ENCODE results near the gene TLE7.

TLE7 gene

GRCh38 chr16:71442051-71442440 is at the start of gene TLE7:
TLE7 (minus strand) TSS chr16:71442054; CDS start chr16:71433324, 8,730 bp downstream.
- no peak for DNase-seq (ENCODE audit: low read depth)

- no peak for DNase-seq (ENCODE audit: low read depth)
Observed at GRCh38 chr16:71491054-71491453, 49.2 kb upstream of the TLE7 start.

- no peak for DNase-seq (ENCODE audit: low read depth)
Observed at GRCh38 chr16:71490361-71490760, 48.5 kb upstream of the TLE7 start.

GRCh38 chr16:71489122-71489521 is 47.3 kb upstream of the TLE7 start, which contains the start of gene ZNF19:
ZNF19 (minus strand) TSS chr16:71489324; CDS start chr16:71482114, 7,210 bp downstream.
- DNase-seq (ENCODE audit: low read depth), result no peak

- peak; percentile 55 for DNase-seq (ENCODE audit: low read depth)
Observed at GRCh38 chr16:71484006-71484893, 42.4 kb upstream of the TLE7 start.

GRCh38 chr16:71482569-71482968 is 40.7 kb upstream of the TLE7 start:
- DNase-seq (ENCODE audit: low read depth), result no peak

GRCh38 chr16:71480956-71481355 is 39.1 kb upstream of the TLE7 start:
- DNase-seq (ENCODE audit: low read depth), result no peak

GRCh38 chr16:71479420-71479819 is 37.6 kb upstream of the TLE7 start:
- no peak for DNase-seq (ENCODE audit: low read depth)

GRCh38 chr16:71476457-71477124 is 34.7 kb upstream of the TLE7 start:
- no peak for DNase-seq (ENCODE audit: low read depth)

GRCh38 chr16:71474864-71475263 is 33.0 kb upstream of the TLE7 start:
- no peak for DNase-seq (ENCODE audit: low read depth)

GRCh38 chr16:71473891-71474290 is 32.0 kb upstream of the TLE7 start:
- no peak for DNase-seq (ENCODE audit: low read depth)

- DNase-seq (ENCODE audit: low read depth), result no peak
Observed at GRCh38 chr16:71472931-71473330, 31.1 kb upstream of the TLE7 start.

- no peak for DNase-seq (ENCODE audit: low read depth)
Observed at GRCh38 chr16:71472051-71472450, 30.2 kb upstream of the TLE7 start.

GRCh38 chr16:71467810-71468209 is 26.0 kb upstream of the TLE7 start:
- DNase-seq (ENCODE audit: low read depth), result peak; percentile 35

GRCh38 chr16:71464231-71464630 is 22.4 kb upstream of the TLE7 start:
- DNase-seq (ENCODE audit: low read depth), result no peak

GRCh38 chr16:71461686-71462648 is 20.1 kb upstream of the TLE7 start, which contains the start of gene ZNF23:
ZNF23 (minus strand) TSS chr16:71462247; CDS start chr16:71456796, 5,451 bp downstream.
- peak; percentile 66 for DNase-seq (ENCODE audit: low read depth)

GRCh38 chr16:71460941-71461340 is 19.1 kb upstream of the TLE7 start:
- no peak for DNase-seq (ENCODE audit: low read depth)

- DNase-seq (ENCODE audit: low read depth), result no peak
Observed at GRCh38 chr16:71460236-71460635, 18.4 kb upstream of the TLE7 start.

- DNase-seq (ENCODE audit: low read depth), result no peak
Observed at GRCh38 chr16:71459510-71459909, 17.7 kb upstream of the TLE7 start.

- DNase-seq (ENCODE audit: low read depth), result no peak
Observed at GRCh38 chr16:71456801-71457200, 14.9 kb upstream of the TLE7 start.

GRCh38 chr16:71453036-71453435 is 11.2 kb upstream of the TLE7 start:
- no peak for DNase-seq (ENCODE audit: low read depth)

- no peak for DNase-seq (ENCODE audit: low read depth)
Observed at GRCh38 chr16:71449020-71449419, 7.2 kb upstream of the TLE7 start.
